ENCODE data around the gene FERMT3.

GRCh38 chr11:64239662-64240434, 33.3 kb downstream of the FERMT3 start:
- TF ChIP-seq CTCF (IDR thresholded peaks at IDR 0.05) (no peak), POLR2A (IDR thresholded peaks at IDR 0.05) (no peak)
